Neural crest cell (in vitro differentiated cells): ENCODE measurements around the gene MAPK11. TPM values are rescaled to one million over a fixed set of nuclear protein-coding genes. Genes with fewer than 3 reads are reported as not detected.

Source experiments
- DNase-seq: peaks from one replicate; pipeline ENCODE4 v3.0.0; 2021; ENCODE audit warnings: low read depth, mixed read lengths, low spot score
- H3K27ac Mint-ChIP-seq: one replicate; pipeline ENCODE4 v1.8.0; 2021; ENCODE audit warnings: mild to moderate bottlenecking, mixed read lengths; ENCODE audit not compliant: unreplicated experiment
- H3K27me3 Mint-ChIP-seq: 2 replicates; pipeline ENCODE4 v1.8.0; 2021; ENCODE audit warnings: low read depth, mild to moderate bottlenecking, mixed read lengths
- H3K36me3 Mint-ChIP-seq: 2 replicates; pipeline ENCODE4 v1.8.0; 2021; ENCODE audit warnings: low read depth, mild to moderate bottlenecking, mixed read lengths
- H3K4me1 Mint-ChIP-seq: 2 replicates; pipeline ENCODE4 v1.8.0; 2021; ENCODE audit warnings: mixed read lengths
- H3K4me3 Mint-ChIP-seq: one replicate; pipeline ENCODE4 v1.8.0; 2021; ENCODE audit warnings: mild to moderate bottlenecking, mixed read lengths
- H3K9me3 Mint-ChIP-seq: 2 replicates; pipeline ENCODE4 v1.8.0; 2021; ENCODE audit warnings: mixed read lengths
- total RNA-seq: library from RNA; stranded (reverse); gene quantifications from 2 replicates; pipeline ENCODE4 v1.2.1, GENCODE V29; 2021
- TF ChIP-seq, protein P1 (sequence below): fragments of 200-600 bp; sonication (generic); conservative IDR thresholded peaks from 2 replicates; pipeline ENCODE4 v1.5.0; 2021; ENCODE audit warnings: antibody characterized with exemption, mild to moderate bottlenecking

The MAPK11 gene
- total RNA-seq, 1 donor from 2014 or later = 16.3 TPM

DNA sequence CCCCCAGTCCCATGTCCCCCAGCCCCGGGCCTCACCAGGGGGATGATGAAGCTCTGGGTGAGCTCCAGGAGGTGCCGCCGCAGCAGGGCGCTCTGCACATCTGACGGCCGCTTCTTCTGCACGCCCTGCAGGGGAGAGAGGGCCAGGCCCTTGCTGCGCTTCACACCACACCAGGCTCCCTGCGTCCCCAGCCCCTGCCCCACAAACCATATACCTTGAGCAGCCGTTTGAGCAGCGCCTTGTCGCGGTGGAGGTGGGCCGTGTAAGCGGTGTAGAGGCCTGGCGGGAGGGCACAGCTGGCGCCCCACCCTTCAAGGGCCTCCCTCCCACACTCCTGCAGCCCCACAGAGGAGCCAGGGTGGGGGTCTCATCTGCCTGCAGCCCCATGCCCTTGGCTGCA lies 43.4 kb upstream of the MAPK11 start:
- DNase-seq = no peak
- TF ChIP-seq, protein P1, sequence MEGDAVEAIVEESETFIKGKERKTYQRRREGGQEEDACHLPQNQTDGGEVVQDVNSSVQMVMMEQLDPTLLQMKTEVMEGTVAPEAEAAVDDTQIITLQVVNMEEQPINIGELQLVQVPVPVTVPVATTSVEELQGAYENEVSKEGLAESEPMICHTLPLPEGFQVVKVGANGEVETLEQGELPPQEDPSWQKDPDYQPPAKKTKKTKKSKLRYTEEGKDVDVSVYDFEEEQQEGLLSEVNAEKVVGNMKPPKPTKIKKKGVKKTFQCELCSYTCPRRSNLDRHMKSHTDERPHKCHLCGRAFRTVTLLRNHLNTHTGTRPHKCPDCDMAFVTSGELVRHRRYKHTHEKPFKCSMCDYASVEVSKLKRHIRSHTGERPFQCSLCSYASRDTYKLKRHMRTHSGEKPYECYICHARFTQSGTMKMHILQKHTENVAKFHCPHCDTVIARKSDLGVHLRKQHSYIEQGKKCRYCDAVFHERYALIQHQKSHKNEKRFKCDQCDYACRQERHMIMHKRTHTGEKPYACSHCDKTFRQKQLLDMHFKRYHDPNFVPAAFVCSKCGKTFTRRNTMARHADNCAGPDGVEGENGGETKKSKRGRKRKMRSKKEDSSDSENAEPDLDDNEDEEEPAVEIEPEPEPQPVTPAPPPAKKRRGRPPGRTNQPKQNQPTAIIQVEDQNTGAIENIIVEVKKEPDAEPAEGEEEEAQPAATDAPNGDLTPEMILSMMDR = no peak
- Mint-ChIP-seq H3K27me3 (no peaks in the 10 kb centered on the region), H3K4me3 (no peak overlapping the region), H3K36me3 (no peaks in the 10 kb centered on the region), H3K4me1 (peaks cover 9% of the 10 kb centered on the region), H3K9me3 (no peaks in the 10 kb centered on the region), H3K27ac (no peak overlapping the region)

DNA sequence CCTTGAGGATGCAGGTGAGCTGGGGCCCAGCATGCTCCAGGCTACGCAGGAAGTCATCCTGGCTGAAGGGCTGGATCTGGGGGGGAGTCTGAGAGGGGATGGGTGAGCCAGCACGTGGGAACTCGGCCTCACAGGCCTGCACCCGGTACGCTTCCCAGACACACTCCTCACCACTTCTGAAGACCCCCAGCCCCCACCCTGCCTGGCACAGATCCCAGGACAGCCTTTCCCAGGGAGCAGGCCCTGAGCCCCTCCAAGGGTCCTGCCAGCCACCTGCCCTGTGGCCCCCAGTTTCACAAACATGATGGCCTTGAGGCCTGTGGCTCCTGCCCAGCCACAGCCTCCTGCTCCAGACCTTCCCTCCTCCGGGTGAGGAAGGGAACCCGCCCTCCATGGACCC lies 42.8 kb upstream of the MAPK11 start:
- no peak overlapping the region for H3K4me3 Mint-ChIP-seq
- no peak overlapping the region for H3K27ac Mint-ChIP-seq
- H3K4me1 Mint-ChIP-seq = peaks cover 12% of the 10 kb centered on the region
- TF ChIP-seq, protein P1 = no peak
- DNase-seq = no peak
- no peaks in the 10 kb centered on the region for H3K9me3 Mint-ChIP-seq
- H3K36me3 Mint-ChIP-seq = no peaks in the 10 kb centered on the region
- H3K27me3 Mint-ChIP-seq = no peaks in the 10 kb centered on the region

DNA sequence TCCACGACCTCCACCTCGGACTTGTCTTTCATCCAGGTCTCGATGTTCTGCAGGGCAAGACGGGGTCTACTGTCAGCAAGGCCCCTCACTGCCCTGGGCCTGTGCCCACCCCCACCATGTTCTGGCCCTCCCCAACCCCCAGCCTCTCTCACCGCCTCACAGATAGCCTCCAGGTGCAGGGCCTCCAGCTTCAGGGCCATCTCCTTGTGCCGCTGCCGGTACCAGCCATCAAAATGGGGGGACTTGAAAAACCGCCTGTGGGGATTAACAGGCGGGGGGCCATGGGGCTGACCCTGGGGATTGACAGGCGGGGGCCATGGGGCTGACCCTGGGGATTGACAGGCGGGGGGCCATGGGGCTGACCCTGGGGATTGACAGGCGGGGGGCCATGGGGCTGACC lies 42.2 kb upstream of the MAPK11 start:
- DNase-seq = no peak
- H3K27me3 Mint-ChIP-seq = no peaks in the 10 kb centered on the region
- no peak overlapping the region for H3K4me3 Mint-ChIP-seq
- no peak overlapping the region for H3K27ac Mint-ChIP-seq
- H3K36me3 Mint-ChIP-seq = no peaks in the 10 kb centered on the region
- TF ChIP-seq, protein P1 = no peak
- no peaks in the 10 kb centered on the region for H3K9me3 Mint-ChIP-seq
- H3K4me1 Mint-ChIP-seq = peaks cover 12% of the 10 kb centered on the region

DNA sequence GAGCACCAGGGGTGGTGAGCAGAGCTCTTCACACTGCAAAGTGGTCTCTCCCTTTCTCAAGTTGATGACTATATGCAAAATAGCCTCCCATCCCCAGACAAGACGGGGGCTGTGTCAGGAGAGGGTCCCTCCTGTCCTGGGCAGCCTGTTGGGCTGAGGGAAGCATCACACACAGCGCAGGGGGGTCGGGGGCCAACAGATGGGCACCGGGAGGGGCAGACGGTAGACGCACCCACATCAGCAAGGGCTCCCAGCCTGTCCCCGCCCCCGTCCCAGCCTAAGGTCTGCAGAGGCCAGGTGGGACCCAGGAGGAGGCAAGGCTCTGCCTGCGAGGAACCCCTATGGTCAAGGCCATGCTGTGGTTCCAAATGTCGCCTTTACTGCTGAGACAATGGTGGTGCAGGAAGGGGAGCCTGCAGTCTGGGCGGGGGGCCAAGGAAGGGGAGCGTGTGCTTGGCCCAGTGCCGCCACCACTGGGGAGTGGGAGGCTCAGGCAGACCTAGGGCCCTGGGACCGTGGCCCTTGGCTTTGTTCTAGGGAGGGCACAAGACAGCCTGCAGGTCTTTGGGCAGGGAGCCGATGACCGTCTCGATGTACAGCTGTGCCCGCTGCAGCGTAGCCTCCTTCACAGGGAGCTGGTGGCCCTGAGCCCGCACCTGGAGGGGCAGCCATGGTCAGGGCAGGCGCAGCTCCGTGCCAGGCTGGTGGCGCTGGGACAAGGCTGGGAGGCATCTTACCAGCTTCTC lies 41.6 kb upstream of the MAPK11 start:
- no peaks in the 10 kb centered on the region for H3K36me3 Mint-ChIP-seq
- H3K4me1 Mint-ChIP-seq = peaks cover 12% of the 10 kb centered on the region
- H3K27ac Mint-ChIP-seq = no peak overlapping the region
- no peaks in the 10 kb centered on the region for H3K27me3 Mint-ChIP-seq
- no peak for DNase-seq
- H3K9me3 Mint-ChIP-seq = no peaks in the 10 kb centered on the region
- TF ChIP-seq, protein P1 = no peak
- no peak overlapping the region for H3K4me3 Mint-ChIP-seq

DNA sequence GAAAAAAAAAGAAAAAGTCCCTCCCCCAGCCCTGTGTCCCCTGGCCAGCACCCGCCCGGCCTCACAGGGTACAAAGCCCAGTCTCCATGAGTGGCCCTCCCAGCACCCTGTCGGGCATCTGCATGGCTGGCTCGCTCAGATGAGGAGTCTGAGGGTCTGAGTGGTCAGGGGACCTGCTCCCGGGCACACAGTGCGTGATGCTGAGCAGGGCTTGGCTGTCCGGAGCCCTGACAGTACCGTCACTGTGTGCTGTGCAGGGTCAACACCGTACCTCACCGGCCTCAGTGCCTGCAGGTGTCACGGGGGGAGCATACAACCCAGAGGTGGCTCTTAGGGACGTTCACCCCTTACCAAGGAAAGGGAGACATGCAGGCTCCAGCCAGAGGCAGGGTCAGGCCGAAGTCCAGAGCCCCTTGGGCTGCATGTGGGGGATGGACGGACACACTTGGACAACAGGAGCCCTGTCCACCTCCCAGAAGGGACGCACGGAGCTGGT lies 40.8 kb upstream of the MAPK11 start:
- Mint-ChIP-seq H3K36me3 (no peaks in the 10 kb centered on the region), H3K27me3 (no peaks in the 10 kb centered on the region), H3K4me3 (no peak overlapping the region), H3K27ac (no peak overlapping the region), H3K4me1 (peaks cover 16% of the 10 kb centered on the region), H3K9me3 (no peaks in the 10 kb centered on the region)
- DNase-seq = no peak
- TF ChIP-seq, protein P1 = no peak
